Panc1 (cell line): Measurements from ENCODE around the gene MARK2. TPM values are rescaled to one million over a fixed set of nuclear protein-coding genes. Genes with fewer than 3 reads are reported as not detected.

ENCODE experiments used
- ATAC-seq: fragments of 200-7000 bp; cut with Tn5 transposase; 2 replicates; pipeline ENCODE4 v1.9.1; 2020; ENCODE audit warnings: mild to moderate bottlenecking, moderate library complexity
- BruUV-seq: library from RNA; stranded (reverse); fragments of 400-500 nt; replicated peaks from 2 replicates; lab custom pipeline; 2021; lab: Mats Ljungman, UMichigan
- CTCF ChIA-PET: fragments of 300-600 bp; sonication (Branson Sonifier 250); formaldehyde crosslinking; loops from one replicate; lab custom pipeline; 2022; ENCODE audit warnings: antibody characterized with exemption; lab: Charles Lee
- POLR2A ChIA-PET: fragments of 300-600 bp; sonication (Branson Sonifier 250); formaldehyde crosslinking; loops from one replicate; lab custom pipeline; 2022; ENCODE audit warnings: antibody characterized with exemption; lab: Charles Lee
- DNase-seq: peaks from one replicate; pipeline ENCODE4 v3.0.0-alpha.2; 2010; ENCODE audit warnings: low read depth, low spot score
- H3K27ac ChIP-seq: 2 replicates; pipeline ENCODE4 v1.5.1; 2011; ENCODE audit warnings: mild to moderate bottlenecking, low read length, inconsistent platforms
- H3K27me3 ChIP-seq: fragments of 200-500 bp; sonication (Bioruptor generic); 2 replicates; pipeline ENCODE4 v1.6.0; 2014; ENCODE audit warnings: low read length, inconsistent platforms; ENCODE audit not compliant: control insufficient read depth, insufficient read depth
- H3K36me3 ChIP-seq: fragments of 200-500 bp; sonication (Bioruptor generic); 2 replicates; pipeline ENCODE4 v1.5.1; 2014; ENCODE audit warnings: inconsistent platforms, mild to moderate bottlenecking, low read length, moderate library complexity; ENCODE audit not compliant: control insufficient read depth, insufficient read depth
- H3K4me1 ChIP-seq: 2 replicates; pipeline ENCODE4 v1.5.1; 2011; ENCODE audit warnings: inconsistent platforms, mild to moderate bottlenecking, low read length, moderate library complexity; ENCODE audit not compliant: control insufficient read depth, insufficient read depth
- H3K4me3 ChIP-seq, 2 experiments: 2 replicates each; pipeline ENCODE4 v1.5.1; 2011 to 2012; ENCODE audit warnings: low read depth in 2 of 2, low read length in 2 of 2, mild to moderate bottlenecking in 2 of 2, inconsistent platforms in 1 of 2, moderate library complexity in 1 of 2
- H3K9me3 ChIP-seq: fragments of 200-500 bp; sonication (Bioruptor generic); 2 replicates; pipeline ENCODE4 v1.5.1; 2014; ENCODE audit warnings: low read depth, mild to moderate bottlenecking, inconsistent platforms, low read length, moderate library complexity; ENCODE audit not compliant: control insufficient read depth, insufficient read depth
- CTCF ChIP-seq: fragments of 450-650 bp; IDR thresholded peaks from 2 replicates; pipeline ENCODE4 v1.5.1; 2017; ENCODE audit warnings: mild to moderate bottlenecking
- POLR2AphosphoS5 ChIP-seq: IDR thresholded peaks from 2 replicates; pipeline ENCODE4 v1.6.1; 2012; ENCODE audit warnings: mild to moderate bottlenecking, low read depth, low read length, moderate library complexity
- REST ChIP-seq, 2 experiments: IDR thresholded peaks; 2 replicates each; pipeline ENCODE4 v1.6.1; 2011 to 2012; ENCODE audit warnings: low read depth in 2 of 2, control low read depth in 1 of 2, low read length in 1 of 2, mild to moderate bottlenecking in 1 of 2, moderate library complexity in 1 of 2; ENCODE audit not compliant: insufficient read depth in 1 of 2
- SIN3A ChIP-seq: IDR thresholded peaks from 2 replicates; pipeline ENCODE4 v1.6.1; 2012; ENCODE audit warnings: low read depth, mild to moderate bottlenecking, low read length, moderate library complexity, borderline replicate concordance; ENCODE audit not compliant: insufficient read depth
- TCF7L2 ChIP-seq: IDR thresholded peaks from 2 replicates; pipeline ENCODE4 v1.6.1; 2011; ENCODE audit warnings: mild to moderate bottlenecking, low read depth, low read length, inconsistent platforms
- in situ Hi-C: cut with HindIII; loops from 2 replicates; pipeline ENCODE4 v1.10.0; 2016; ENCODE audit warnings: low sequenced_read_pairs, low pct_unique_long_range_greater_than_20kb
- intact Hi-C: fragments of 100-400 bp; cut with micrococcal nuclease; formaldehyde crosslinking; loops from one replicate; pipeline ENCODE4 v1.10.0; 2022; ENCODE audit not compliant: unreplicated experiment
- total RNA-seq: library from RNA; stranded (reverse); gene quantifications from one replicate; pipeline ENCODE4 v1.2.1, GENCODE V29; 2021; ENCODE audit not compliant: unreplicated experiment

The MARK2 gene
- total RNA-seq, 1 experiment from 2014 or later = 41.1 TPM

- ATAC-seq (no peak), DNase-seq (no peak)
- H3K36me3 ChIP-seq = no peaks in the 10 kb centered on the region; the same call in 1 of the 2 replicates
- intact Hi-C loops (no loop called here), in situ Hi-C loops (no loop called here)
- no peaks in the 10 kb centered on the region for H3K9me3 ChIP-seq
- ChIA-PET POLR2A (no interaction called here), CTCF (interaction anchor here (0.7 kb wide), 1 partner anchor 35 kb away, joined by 7 read pairs; no protein-coding TSS in a partner anchor)
- no TSS peak for BruUV-seq
- H3K27me3 ChIP-seq = no peaks in the 10 kb centered on the region
- TF ChIP-seq CTCF (no peak), REST (IDR thresholded peaks at IDR 0.05; ENCODE audit: insufficient read depth in 1 of 2, low read depth in 2 of 2, low read length in 1 of 2) (no peak), POLR2AphosphoS5 (no peak), TCF7L2 (no peak), SIN3A (no peak)
- H3K27ac ChIP-seq = no peak overlapping the region
- peaks cover 18% of the 10 kb centered on the region for H3K4me1 ChIP-seq
- H3K4me3 ChIP-seq = no peak overlapping the region
Observed at GRCh38 chr11:63912678-63913077, 73.8 kb downstream of the MARK2 start.

GRCh38 chr11:63913866-63914830 is 75.2 kb downstream of the MARK2 start:
- Histone ChIP-seq H3K27ac (no peak overlapping the region), H3K27me3 (no peaks in the 10 kb centered on the region), H3K4me1 (peaks cover 30% of the 10 kb centered on the region), H3K36me3 (no peaks in the 10 kb centered on the region; the same call in 1 of the 2 replicates), H3K9me3 (no peaks in the 10 kb centered on the region), H3K4me3 (no peak overlapping the region)
- ATAC-seq (no peak), DNase-seq (no peak)
- ChIA-PET CTCF (interaction anchor here (0.6 to 1.9 kb wide), 3 partner anchors 13 to 32 kb away, joined by 3 to 5 read pairs (median 4); no protein-coding TSS in a partner anchor), POLR2A (interaction anchor here (0.7 kb wide), 1 partner anchor 20 kb away, joined by 4 read pairs; no protein-coding TSS in a partner anchor)
- intact Hi-C loops (no loop called here), in situ Hi-C loops (no loop called here)
- TF ChIP-seq CTCF (no peak), REST (IDR thresholded peaks at IDR 0.05; ENCODE audit: insufficient read depth in 1 of 2, low read depth in 2 of 2, low read length in 1 of 2) (no peak), POLR2AphosphoS5 (no peak), SIN3A (no peak), TCF7L2 (no peak)
- BruUV-seq = no TSS peak
